IMR-90 (cell line): Measurements from ENCODE around the gene TRMT11.

Source experiments
- BHLHE40 ChIP-seq: fragments of 150-350 bp; IDR thresholded peaks from 2 replicates; pipeline ENCODE4 v1.6.1; 2016; ENCODE audit warnings: mild to moderate bottlenecking, low read depth, low read length
- CEBPB ChIP-seq: IDR thresholded peaks from 2 replicates; pipeline ENCODE4 v1.6.1; 2012; ENCODE audit warnings: low read depth, low read length, improper control_type of control experiment
- CHD1 ChIP-seq: IDR thresholded peaks from 2 replicates; pipeline ENCODE4 v1.6.1; 2012; ENCODE audit warnings: low read depth, low read length, improper control_type of control experiment
- CTCF ChIP-seq: conservative IDR thresholded peaks from 2 replicates; pipeline ENCODE4 v1.5.1; 2012; ENCODE audit warnings: mild to moderate bottlenecking, low read depth, low read length, improper control_type of control experiment
- ELK1 ChIP-seq: fragments of 150-350 bp; IDR thresholded peaks from 2 replicates; pipeline ENCODE4 v1.6.1; 2016; ENCODE audit warnings: low read depth, mild to moderate bottlenecking, low read length, moderate library complexity, borderline replicate concordance
- MAZ ChIP-seq: IDR thresholded peaks from 2 replicates; pipeline ENCODE4 v1.6.1; 2012; ENCODE audit warnings: low read depth, mild to moderate bottlenecking, low read length, improper control_type of control experiment, moderate library complexity, borderline replicate concordance
- MXI1 ChIP-seq: IDR thresholded peaks from 2 replicates; pipeline ENCODE4 v1.6.1; 2012; ENCODE audit warnings: low read depth, mild to moderate bottlenecking, low read length, moderate library complexity, borderline replicate concordance
- NFE2L2 ChIP-seq: fragments of 150-350 bp; IDR thresholded peaks from 2 replicates; pipeline ENCODE4 v1.6.1; 2016; ENCODE audit warnings: low read depth, mild to moderate bottlenecking, low read length
- POLR2A ChIP-seq: IDR thresholded peaks from 2 replicates; pipeline ENCODE4 v1.6.1; 2012; ENCODE audit warnings: mild to moderate bottlenecking, low read depth, low read length
- RAD21 ChIP-seq: IDR thresholded peaks from 2 replicates; pipeline ENCODE4 v1.6.1; 2012; ENCODE audit warnings: low read length, improper control_type of control experiment
- RCOR1 ChIP-seq: IDR thresholded peaks from 2 replicates; pipeline ENCODE4 v1.6.1; 2012; ENCODE audit warnings: mild to moderate bottlenecking, low read length, improper control_type of control experiment; ENCODE audit not compliant: insufficient replicate concordance
- RFX5 ChIP-seq: IDR thresholded peaks from 2 replicates; pipeline ENCODE4 v1.8.0; 2012; ENCODE audit warnings: low read depth, mild to moderate bottlenecking, low read length, moderate library complexity
- SMC3 ChIP-seq: fragments of 150-350 bp; IDR thresholded peaks from 2 replicates; pipeline ENCODE4 v1.6.1; 2016; ENCODE audit warnings: low read depth, mild to moderate bottlenecking, antibody characterized with exemption, low read length, moderate library complexity
- USF2 ChIP-seq: fragments of 150-350 bp; IDR thresholded peaks from 2 replicates; pipeline ENCODE4 v1.6.1; 2017; ENCODE audit warnings: mild to moderate bottlenecking, antibody characterized with exemption, low read length, low read depth

GRCh38 chr6:125979101-125979500 is 7.2 kb upstream of the TRMT11 start:
- TF ChIP-seq CTCF (no peak), CEBPB (no peak), RAD21 (no peak), ELK1 (no peak), POLR2A (no peak), CHD1 (no peak), RFX5 (no peak), SMC3 (no peak), MXI1 (no peak), RCOR1 (no peak), MAZ (no peak), NFE2L2 (no peak), BHLHE40 (no peak), USF2 (no peak)
